SU-DHL-6 (cell line): ENCODE data around the gene RND1.

Experiments used
- EZH2phosphoT487 ChIP-seq: fragments of 200-600 bp; sonication (generic), shearing (Covaris generic); conservative IDR thresholded peaks from 2 replicates; pipeline ENCODE4 v1.6.1; 2018; ENCODE audit warnings: mild to moderate bottlenecking, antibody characterized with exemption, low read length, moderate library complexity, mixed read lengths
- TF ChIP-seq, protein P1 (sequence below): fragments of 200-600 bp; sonication (generic); IDR thresholded peaks from one replicate; pipeline ENCODE4 v1.5.1; 2017; ENCODE audit warnings: antibody characterized with exemption, mild to moderate bottlenecking, low read length, moderate library complexity; ENCODE audit not compliant: insufficient read depth, poor library complexity, severe bottlenecking

DNA sequence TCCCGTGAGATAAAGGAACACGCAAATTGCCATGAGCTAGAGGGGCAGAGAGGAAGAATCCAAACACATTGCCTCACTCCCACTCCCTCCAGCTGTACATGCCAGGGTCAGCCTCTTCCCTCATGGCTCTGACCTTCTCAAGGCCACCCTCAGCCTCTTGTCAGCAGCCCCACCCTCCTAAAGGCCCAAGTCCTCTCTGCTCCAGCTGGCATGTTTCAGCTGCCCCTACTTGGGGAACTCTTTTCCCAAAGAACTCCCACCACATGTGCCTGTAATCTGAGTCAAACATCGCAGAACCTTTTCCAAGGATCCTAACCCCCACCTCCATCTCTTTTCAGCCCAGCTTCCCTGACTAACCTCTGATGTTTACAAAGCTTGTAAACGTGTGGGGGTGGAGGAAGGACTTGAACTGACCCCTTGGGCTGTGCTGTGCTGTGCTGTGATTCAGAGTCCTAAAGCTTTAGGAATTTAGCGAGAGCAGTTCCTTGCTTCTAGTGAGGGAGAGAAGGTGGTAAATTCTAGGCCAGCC lies 54.7 kb downstream of the RND1 start:
- TF ChIP-seq, protein P1, sequence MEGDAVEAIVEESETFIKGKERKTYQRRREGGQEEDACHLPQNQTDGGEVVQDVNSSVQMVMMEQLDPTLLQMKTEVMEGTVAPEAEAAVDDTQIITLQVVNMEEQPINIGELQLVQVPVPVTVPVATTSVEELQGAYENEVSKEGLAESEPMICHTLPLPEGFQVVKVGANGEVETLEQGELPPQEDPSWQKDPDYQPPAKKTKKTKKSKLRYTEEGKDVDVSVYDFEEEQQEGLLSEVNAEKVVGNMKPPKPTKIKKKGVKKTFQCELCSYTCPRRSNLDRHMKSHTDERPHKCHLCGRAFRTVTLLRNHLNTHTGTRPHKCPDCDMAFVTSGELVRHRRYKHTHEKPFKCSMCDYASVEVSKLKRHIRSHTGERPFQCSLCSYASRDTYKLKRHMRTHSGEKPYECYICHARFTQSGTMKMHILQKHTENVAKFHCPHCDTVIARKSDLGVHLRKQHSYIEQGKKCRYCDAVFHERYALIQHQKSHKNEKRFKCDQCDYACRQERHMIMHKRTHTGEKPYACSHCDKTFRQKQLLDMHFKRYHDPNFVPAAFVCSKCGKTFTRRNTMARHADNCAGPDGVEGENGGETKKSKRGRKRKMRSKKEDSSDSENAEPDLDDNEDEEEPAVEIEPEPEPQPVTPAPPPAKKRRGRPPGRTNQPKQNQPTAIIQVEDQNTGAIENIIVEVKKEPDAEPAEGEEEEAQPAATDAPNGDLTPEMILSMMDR, result no peak
- TF ChIP-seq EZH2phosphoT487, result no peak
